Tibial nerve (tissue), 4 donors: ENCODE measurements around the gene CYP1A1. TPM values are rescaled to one million over a fixed set of nuclear protein-coding genes. Genes with fewer than 3 reads are reported as not detected.

Experiments used
- DNase-seq, 2 donors: peaks; one replicate each; pipeline ENCODE4 v3.0.0-alpha.2; 2019; ENCODE audit warnings: low spot score in 2 of 2
- H3K27ac ChIP-seq, 4 donors: fragments of 200-600 bp; sonication (generic) in 3 of 4; one replicate each; pipeline ENCODE4 v1.5.1; 2017 to 2019; ENCODE audit warnings: mild to moderate bottlenecking in 1 of 4
- H3K27me3 ChIP-seq, 2 donors: fragments of 200-600 bp; sonication (generic) in 1 of 2; one replicate each; pipeline versions ENCODE4 v1.5.1 to v1.6.0; 2017 to 2019
- H3K36me3 ChIP-seq, 3 donors: fragments of 200-600 bp; sonication (generic); one replicate each; pipeline ENCODE4 v1.5.1; 2018 to 2019
- H3K4me1 ChIP-seq, 4 donors: fragments of 200-600 bp; sonication (generic) in 3 of 4; one replicate each; pipeline ENCODE4 v1.5.1; 2017 to 2019
- H3K4me3 ChIP-seq, 4 donors: fragments of 200-600 bp; sonication (generic) in 3 of 4; one replicate each; pipeline ENCODE4 v1.5.1; 2017 to 2019; ENCODE audit warnings: mild to moderate bottlenecking in 1 of 4, moderate library complexity in 1 of 4
- H3K9me3 ChIP-seq, 4 donors: fragments of 200-600 bp; sonication (generic) in 3 of 4; one replicate each; pipeline ENCODE4 v1.5.1; 2017 to 2019
- EP300 ChIP-seq, 2 donors: sonication (generic); formaldehyde crosslinking; IDR thresholded peaks; one replicate each; pipeline ENCODE4 v1.6.1; 2017; ENCODE audit warnings: antibody characterized with exemption in 2 of 2, mild to moderate bottlenecking in 1 of 2
- POLR2A ChIP-seq, 2 donors: fragments of 450-650 bp; IDR thresholded peaks; one replicate each; pipeline ENCODE4 v1.6.1; 2017; ENCODE audit warnings: antibody characterized with exemption in 2 of 2, mild to moderate bottlenecking in 2 of 2, moderate library complexity in 2 of 2
- WGBS, 2 donors: methylation state at CpG; one replicate each; pipeline ENCODE4 v1.1.5; 2018; 5-methylcytosine and 5-hydroxymethylcytosine counted together
- total RNA-seq, 4 donors: library from RNA; depleted of rRNA; stranded (reverse); fragments of >200 nt; gene quantifications; one replicate each; pipeline ENCODE4 v1.1.0, GENCODE V29; 2016
- TF ChIP-seq, protein P1 (sequence below), 5 experiments: fragments of 200-600 bp in 3 of 5; fragments of 450-650 bp in 2 of 5; sonication (generic) in 3 of 5; IDR thresholded peaks; one replicate each; pipeline ENCODE4 v1.5.1; 2016 to 2019; ENCODE audit warnings: antibody characterized with exemption in 5 of 5, mild to moderate bottlenecking in 3 of 5, moderate library complexity in 2 of 5

The CYP1A1 gene
- total RNA-seq, 4 donors from 2014 or later: 0.44 to 5.1 (median 2.9) TPM

DNA sequence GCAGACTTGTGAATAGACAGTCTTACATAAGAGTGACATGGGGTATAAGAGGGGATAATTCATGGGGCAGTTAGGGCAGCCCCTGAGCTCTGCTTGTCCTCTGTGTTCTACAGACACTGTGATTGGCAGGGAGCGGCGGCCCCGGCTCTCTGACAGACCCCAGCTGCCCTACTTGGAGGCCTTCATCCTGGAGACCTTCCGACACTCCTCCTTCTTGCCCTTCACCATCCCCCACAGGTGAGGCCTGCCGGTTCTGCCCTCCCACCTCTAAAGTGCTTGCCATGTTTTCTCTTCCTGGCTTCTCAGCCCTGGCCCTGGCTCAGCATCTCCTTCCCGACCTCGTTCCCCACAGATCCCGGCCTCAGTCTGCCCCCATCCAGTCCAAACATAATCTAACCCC lies 26.7 kb upstream of the CYP1A1 start:
- no peak overlapping the region for H3K27ac ChIP-seq
- no peaks in the 10 kb centered on the region for H3K4me1 ChIP-seq
- no peaks in the 10 kb centered on the region for H3K36me3 ChIP-seq
- H3K9me3 ChIP-seq: no peaks in the 10 kb centered on the region
- WGBS, 2 donors: 66 to 72% methylated on average over 8 of the region's 8 CpGs
- H3K27me3 ChIP-seq: no peaks in the 10 kb centered on the region
- no peak for TF ChIP-seq POLR2A (IDR thresholded peaks at IDR 0.05)
- TF ChIP-seq, protein P1, sequence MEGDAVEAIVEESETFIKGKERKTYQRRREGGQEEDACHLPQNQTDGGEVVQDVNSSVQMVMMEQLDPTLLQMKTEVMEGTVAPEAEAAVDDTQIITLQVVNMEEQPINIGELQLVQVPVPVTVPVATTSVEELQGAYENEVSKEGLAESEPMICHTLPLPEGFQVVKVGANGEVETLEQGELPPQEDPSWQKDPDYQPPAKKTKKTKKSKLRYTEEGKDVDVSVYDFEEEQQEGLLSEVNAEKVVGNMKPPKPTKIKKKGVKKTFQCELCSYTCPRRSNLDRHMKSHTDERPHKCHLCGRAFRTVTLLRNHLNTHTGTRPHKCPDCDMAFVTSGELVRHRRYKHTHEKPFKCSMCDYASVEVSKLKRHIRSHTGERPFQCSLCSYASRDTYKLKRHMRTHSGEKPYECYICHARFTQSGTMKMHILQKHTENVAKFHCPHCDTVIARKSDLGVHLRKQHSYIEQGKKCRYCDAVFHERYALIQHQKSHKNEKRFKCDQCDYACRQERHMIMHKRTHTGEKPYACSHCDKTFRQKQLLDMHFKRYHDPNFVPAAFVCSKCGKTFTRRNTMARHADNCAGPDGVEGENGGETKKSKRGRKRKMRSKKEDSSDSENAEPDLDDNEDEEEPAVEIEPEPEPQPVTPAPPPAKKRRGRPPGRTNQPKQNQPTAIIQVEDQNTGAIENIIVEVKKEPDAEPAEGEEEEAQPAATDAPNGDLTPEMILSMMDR (IDR thresholded peaks at IDR 0.05): no peak
- no peak for TF ChIP-seq EP300 (IDR thresholded peaks at IDR 0.05)
- no peak for DNase-seq
- H3K4me3 ChIP-seq: no peak overlapping the region

GRCh38 chr15:74750751-74751150 lies 25.4 kb upstream of the CYP1A1 start:
- WGBS, 2 donors: 8 to 25% methylated on average over 2 of the region's 2 CpGs
- no peaks in the 10 kb centered on the region for H3K4me1 ChIP-seq
- H3K9me3 ChIP-seq: no peaks in the 10 kb centered on the region
- H3K27ac ChIP-seq: no peak overlapping the region
- no peaks in the 10 kb centered on the region for H3K27me3 ChIP-seq
- H3K4me3 ChIP-seq: no peak overlapping the region
- no peaks in the 10 kb centered on the region for H3K36me3 ChIP-seq
- DNase-seq: no peak
- TF ChIP-seq, protein P1 (IDR thresholded peaks at IDR 0.05): no peak
- TF ChIP-seq EP300 (IDR thresholded peaks at IDR 0.05) (no peak), POLR2A (IDR thresholded peaks at IDR 0.05) (no peak)

DNA sequence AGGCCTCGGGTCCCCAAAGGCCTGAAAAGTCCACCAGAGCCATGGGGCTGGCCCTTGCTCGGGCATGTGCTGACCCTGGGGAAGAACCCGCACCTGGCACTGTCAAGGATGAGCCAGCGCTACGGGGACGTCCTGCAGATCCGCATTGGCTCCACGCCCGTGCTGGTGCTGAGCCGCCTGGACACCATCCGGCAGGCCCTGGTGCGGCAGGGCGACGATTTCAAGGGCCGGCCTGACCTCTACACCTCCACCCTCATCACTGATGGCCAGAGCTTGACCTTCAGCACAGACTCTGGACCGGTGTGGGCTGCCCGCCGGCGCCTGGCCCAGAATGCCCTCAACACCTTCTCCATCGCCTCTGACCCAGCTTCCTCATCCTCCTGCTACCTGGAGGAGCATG lies 24.5 kb upstream of the CYP1A1 start:
- whole genome bisulfite sequencing, 2 donors: 88 to 90% methylated on average over 5 to 20 of the region's 20 CpGs
- Histone ChIP-seq H3K36me3 (no peaks in the 10 kb centered on the region), H3K27me3 (no peaks in the 10 kb centered on the region), H3K4me3 (no peak overlapping the region), H3K9me3 (no peaks in the 10 kb centered on the region), H3K27ac (no peak overlapping the region), H3K4me1 (no peaks in the 10 kb centered on the region)
- TF ChIP-seq POLR2A (IDR thresholded peaks at IDR 0.05) (no peak), EP300 (IDR thresholded peaks at IDR 0.05) (no peak)
- TF ChIP-seq, protein P1 (IDR thresholded peaks at IDR 0.05): no peak
- no peak for DNase-seq

- WGBS, 2 donors: 74 to 81% methylated on average over 3 of the region's 3 CpGs
- TF ChIP-seq EP300 (IDR thresholded peaks at IDR 0.05): no peak
- no peak for TF ChIP-seq POLR2A (IDR thresholded peaks at IDR 0.05)
- TF ChIP-seq, protein P1 (IDR thresholded peaks at IDR 0.05): no peak
- Histone ChIP-seq H3K36me3 (no peaks in the 10 kb centered on the region), H3K27me3 (no peaks in the 10 kb centered on the region), H3K4me3 (no peak within 1 kb of the TSS), H3K9me3 (no peaks in the 10 kb centered on the region), H3K4me1 (no peaks in the 10 kb centered on the region), H3K27ac (no peak within 1 kb of the TSS)
- no peak for DNase-seq
These were observed 23.1 kb upstream of the CYP1A1 start, which contains the start of gene CYP1A2 for GRCh38 chr15:74748322-74748946. Gene CYP1A2 (plus strand): TSS chr15:74748845. CDS start chr15:74749739, 894 bp downstream.

DNA sequence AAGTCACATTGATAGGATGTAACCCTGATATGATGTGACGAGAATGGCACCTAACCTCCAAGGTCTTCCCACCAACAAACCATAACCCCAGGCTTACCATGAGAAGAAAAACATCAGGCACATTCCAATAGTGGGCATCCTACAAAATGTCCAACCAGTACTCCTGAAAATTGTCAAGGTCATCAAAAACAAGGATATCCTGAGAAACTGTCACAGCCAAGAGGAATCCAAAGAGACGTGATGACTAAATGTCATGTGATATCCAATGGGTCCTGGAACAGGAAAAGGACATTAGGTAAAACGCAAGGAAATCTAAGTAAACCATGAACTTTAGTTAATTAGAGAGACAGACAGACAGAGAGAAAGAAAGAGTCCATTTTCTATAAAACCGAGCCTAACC lies 21.1 kb upstream of the CYP1A1 start:
- TF ChIP-seq POLR2A (IDR thresholded peaks at IDR 0.05) (no peak), EP300 (IDR thresholded peaks at IDR 0.05) (no peak)
- TF ChIP-seq, protein P1 (IDR thresholded peaks at IDR 0.05): no peak
- WGBS, 2 donors: 66% methylated on average over 4 of the region's 4 CpGs
- DNase-seq: no peak
- H3K4me3 ChIP-seq: no peak overlapping the region
- no peak overlapping the region for H3K27ac ChIP-seq
- H3K36me3 ChIP-seq: no peaks in the 10 kb centered on the region
- peaks cover 0 to under 1% of the 10 kb centered on the region in 2 donors for H3K27me3 ChIP-seq
- H3K4me1 ChIP-seq: no peaks in the 10 kb centered on the region
- peaks cover 0 to 17% (median 0%) of the 10 kb centered on the region in 4 donors for H3K9me3 ChIP-seq
